IMR-90 (cell line): ENCODE results near the gene ADGRF3.

Experiments
- CEBPB ChIP-seq: IDR thresholded peaks from 2 replicates; pipeline ENCODE4 v1.6.1; 2012; ENCODE audit warnings: low read depth, low read length, improper control_type of control experiment
- CHD1 ChIP-seq: IDR thresholded peaks from 2 replicates; pipeline ENCODE4 v1.6.1; 2012; ENCODE audit warnings: low read depth, low read length, improper control_type of control experiment
- FOS ChIP-seq: fragments of 150-350 bp; IDR thresholded peaks from 2 replicates; pipeline ENCODE4 v1.6.1; 2016; ENCODE audit warnings: low read depth, low read length
- MAZ ChIP-seq: IDR thresholded peaks from 2 replicates; pipeline ENCODE4 v1.6.1; 2012; ENCODE audit warnings: low read depth, mild to moderate bottlenecking, low read length, improper control_type of control experiment, moderate library complexity, borderline replicate concordance
- MXI1 ChIP-seq: IDR thresholded peaks from 2 replicates; pipeline ENCODE4 v1.6.1; 2012; ENCODE audit warnings: low read depth, mild to moderate bottlenecking, low read length, moderate library complexity, borderline replicate concordance
- POLR2A ChIP-seq: IDR thresholded peaks from 2 replicates; pipeline ENCODE4 v1.6.1; 2012; ENCODE audit warnings: mild to moderate bottlenecking, low read depth, low read length
- RAD21 ChIP-seq: IDR thresholded peaks from 2 replicates; pipeline ENCODE4 v1.6.1; 2012; ENCODE audit warnings: low read length, improper control_type of control experiment
- RFX5 ChIP-seq: IDR thresholded peaks from 2 replicates; pipeline ENCODE4 v1.8.0; 2012; ENCODE audit warnings: low read depth, mild to moderate bottlenecking, low read length, moderate library complexity
- SMC3 ChIP-seq: fragments of 150-350 bp; IDR thresholded peaks from 2 replicates; pipeline ENCODE4 v1.6.1; 2016; ENCODE audit warnings: low read depth, mild to moderate bottlenecking, antibody characterized with exemption, low read length, moderate library complexity
- TF ChIP-seq, protein P1 (sequence below): conservative IDR thresholded peaks from 2 replicates; pipeline ENCODE4 v1.5.1; 2012; ENCODE audit warnings: mild to moderate bottlenecking, low read depth, low read length, improper control_type of control experiment
- TF ChIP-seq, protein P2 (sequence below): fragments of 150-350 bp; IDR thresholded peaks from 2 replicates; pipeline ENCODE4 v1.6.1; 2017; ENCODE audit warnings: mild to moderate bottlenecking, antibody characterized with exemption, low read length, low read depth
- TF ChIP-seq, protein P3 (sequence below): fragments of 150-350 bp; IDR thresholded peaks from 2 replicates; pipeline ENCODE4 v1.6.1; 2016; ENCODE audit warnings: low read depth, mild to moderate bottlenecking, low read length, moderate library complexity, borderline replicate concordance

DNA sequence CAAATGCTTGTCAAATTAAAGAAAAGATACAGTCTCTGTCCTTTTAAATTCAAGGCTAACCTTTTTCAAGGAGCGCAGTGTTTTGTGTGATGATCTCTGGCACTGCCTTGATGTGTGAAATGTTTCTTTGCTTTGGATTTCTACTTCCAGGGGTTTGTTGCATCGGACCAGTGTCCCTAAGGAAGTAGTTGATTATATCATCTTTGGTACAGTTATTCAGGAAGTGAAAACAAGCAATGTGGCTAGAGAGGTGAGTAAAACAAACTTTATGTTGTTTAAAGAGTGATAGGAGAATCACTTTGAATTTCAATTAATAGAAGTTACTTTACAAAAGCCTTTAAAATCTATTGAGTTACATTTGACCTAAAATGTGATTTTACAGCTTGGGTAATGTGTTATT, 73.1 kb downstream of the ADGRF3 start:
- TF ChIP-seq, protein P1, sequence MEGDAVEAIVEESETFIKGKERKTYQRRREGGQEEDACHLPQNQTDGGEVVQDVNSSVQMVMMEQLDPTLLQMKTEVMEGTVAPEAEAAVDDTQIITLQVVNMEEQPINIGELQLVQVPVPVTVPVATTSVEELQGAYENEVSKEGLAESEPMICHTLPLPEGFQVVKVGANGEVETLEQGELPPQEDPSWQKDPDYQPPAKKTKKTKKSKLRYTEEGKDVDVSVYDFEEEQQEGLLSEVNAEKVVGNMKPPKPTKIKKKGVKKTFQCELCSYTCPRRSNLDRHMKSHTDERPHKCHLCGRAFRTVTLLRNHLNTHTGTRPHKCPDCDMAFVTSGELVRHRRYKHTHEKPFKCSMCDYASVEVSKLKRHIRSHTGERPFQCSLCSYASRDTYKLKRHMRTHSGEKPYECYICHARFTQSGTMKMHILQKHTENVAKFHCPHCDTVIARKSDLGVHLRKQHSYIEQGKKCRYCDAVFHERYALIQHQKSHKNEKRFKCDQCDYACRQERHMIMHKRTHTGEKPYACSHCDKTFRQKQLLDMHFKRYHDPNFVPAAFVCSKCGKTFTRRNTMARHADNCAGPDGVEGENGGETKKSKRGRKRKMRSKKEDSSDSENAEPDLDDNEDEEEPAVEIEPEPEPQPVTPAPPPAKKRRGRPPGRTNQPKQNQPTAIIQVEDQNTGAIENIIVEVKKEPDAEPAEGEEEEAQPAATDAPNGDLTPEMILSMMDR, result no peak
- TF ChIP-seq, protein P2, sequence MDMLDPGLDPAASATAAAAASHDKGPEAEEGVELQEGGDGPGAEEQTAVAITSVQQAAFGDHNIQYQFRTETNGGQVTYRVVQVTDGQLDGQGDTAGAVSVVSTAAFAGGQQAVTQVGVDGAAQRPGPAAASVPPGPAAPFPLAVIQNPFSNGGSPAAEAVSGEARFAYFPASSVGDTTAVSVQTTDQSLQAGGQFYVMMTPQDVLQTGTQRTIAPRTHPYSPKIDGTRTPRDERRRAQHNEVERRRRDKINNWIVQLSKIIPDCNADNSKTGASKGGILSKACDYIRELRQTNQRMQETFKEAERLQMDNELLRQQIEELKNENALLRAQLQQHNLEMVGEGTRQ, result no peak
- TF ChIP-seq POLR2A (no peak), RFX5 (no peak), SMC3 (no peak), CEBPB (peak; percentile 35; the same call in 1 of the 2 replicates), RAD21 (no peak), CHD1 (no peak), FOS (no peak), MXI1 (no peak), MAZ (no peak)
- TF ChIP-seq, protein P3, sequence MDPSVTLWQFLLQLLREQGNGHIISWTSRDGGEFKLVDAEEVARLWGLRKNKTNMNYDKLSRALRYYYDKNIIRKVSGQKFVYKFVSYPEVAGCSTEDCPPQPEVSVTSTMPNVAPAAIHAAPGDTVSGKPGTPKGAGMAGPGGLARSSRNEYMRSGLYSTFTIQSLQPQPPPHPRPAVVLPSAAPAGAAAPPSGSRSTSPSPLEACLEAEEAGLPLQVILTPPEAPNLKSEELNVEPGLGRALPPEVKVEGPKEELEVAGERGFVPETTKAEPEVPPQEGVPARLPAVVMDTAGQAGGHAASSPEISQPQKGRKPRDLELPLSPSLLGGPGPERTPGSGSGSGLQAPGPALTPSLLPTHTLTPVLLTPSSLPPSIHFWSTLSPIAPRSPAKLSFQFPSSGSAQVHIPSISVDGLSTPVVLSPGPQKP, result no peak
